Mammary epithelial cell (primary cell): Measurements from ENCODE around the gene IMP3.

Experiments
- EZH2 ChIP-seq: IDR thresholded peaks from 2 replicates; pipeline ENCODE4 v1.6.1; 2012; ENCODE audit warnings: low read length, inconsistent platforms, borderline replicate concordance
- TF ChIP-seq, protein P1 (sequence below), 2 donors: IDR thresholded peaks in 1 of 2; conservative IDR thresholded peaks in 1 of 2; 2 replicates each; pipeline ENCODE4 v1.5.1; 2011 to 2012; ENCODE audit warnings: inconsistent platforms in 2 of 2, low read length in 2 of 2, mild to moderate bottlenecking in 2 of 2, control low read depth in 1 of 2, low read depth in 1 of 2; ENCODE audit not compliant: insufficient read depth in 1 of 2; ENCODE audit errors: extremely low read depth in 1 of 2

DNA sequence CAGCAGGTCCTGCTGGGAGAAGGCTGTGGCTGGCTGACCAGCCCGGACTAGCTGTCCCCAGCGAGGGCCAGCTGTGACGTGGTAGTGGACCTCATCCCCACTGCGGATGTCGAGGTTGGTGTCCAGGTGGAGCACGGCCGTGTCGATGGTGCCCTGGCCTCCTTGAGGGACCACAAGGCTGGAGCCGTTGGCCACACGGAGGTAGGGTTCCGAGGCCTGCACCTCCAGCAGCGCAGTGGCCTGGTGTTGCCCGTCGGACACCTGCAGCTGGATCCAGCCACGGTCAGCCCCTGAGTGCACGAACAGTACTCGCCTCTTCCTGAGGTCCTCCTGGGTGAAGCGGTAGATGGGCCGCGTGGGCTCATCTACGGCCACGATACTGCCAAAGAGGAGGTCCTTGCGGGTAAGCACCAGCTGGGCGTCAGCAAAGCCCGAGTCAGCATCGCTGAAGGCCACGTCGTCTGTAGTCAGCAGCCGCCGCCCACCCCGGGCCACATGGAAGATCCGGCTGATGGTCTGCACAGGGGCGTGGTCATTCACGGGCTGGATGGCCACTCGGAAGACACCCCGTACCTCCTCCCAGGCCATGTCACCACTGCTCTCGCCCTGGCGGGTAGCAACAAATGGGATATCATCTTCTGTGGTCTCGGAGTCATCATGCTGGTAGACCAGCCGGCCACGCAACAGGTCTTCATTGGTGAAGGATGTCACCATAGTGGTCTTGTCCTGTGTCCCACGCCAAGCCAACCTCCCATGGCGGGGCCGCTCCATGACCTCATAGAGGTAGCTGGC, 47.7 kb upstream of the IMP3 start:
- TF ChIP-seq, protein P1, sequence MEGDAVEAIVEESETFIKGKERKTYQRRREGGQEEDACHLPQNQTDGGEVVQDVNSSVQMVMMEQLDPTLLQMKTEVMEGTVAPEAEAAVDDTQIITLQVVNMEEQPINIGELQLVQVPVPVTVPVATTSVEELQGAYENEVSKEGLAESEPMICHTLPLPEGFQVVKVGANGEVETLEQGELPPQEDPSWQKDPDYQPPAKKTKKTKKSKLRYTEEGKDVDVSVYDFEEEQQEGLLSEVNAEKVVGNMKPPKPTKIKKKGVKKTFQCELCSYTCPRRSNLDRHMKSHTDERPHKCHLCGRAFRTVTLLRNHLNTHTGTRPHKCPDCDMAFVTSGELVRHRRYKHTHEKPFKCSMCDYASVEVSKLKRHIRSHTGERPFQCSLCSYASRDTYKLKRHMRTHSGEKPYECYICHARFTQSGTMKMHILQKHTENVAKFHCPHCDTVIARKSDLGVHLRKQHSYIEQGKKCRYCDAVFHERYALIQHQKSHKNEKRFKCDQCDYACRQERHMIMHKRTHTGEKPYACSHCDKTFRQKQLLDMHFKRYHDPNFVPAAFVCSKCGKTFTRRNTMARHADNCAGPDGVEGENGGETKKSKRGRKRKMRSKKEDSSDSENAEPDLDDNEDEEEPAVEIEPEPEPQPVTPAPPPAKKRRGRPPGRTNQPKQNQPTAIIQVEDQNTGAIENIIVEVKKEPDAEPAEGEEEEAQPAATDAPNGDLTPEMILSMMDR (conservative IDR thresholded peaks at IDR 0.05 in 1 of 2, IDR thresholded peaks at IDR 0.05 in 1 of 2; ENCODE audit: extremely low read depth in 1 of 2, insufficient read depth in 1 of 2, low read depth in 1 of 2, low read length in 2 of 2), result no peak
- TF ChIP-seq EZH2, result no peak
